Liver (tissue), 9 donors: ENCODE results near the gene DHX16. TPM values are rescaled to one million over a fixed set of nuclear protein-coding genes. Genes with fewer than 3 reads are reported as not detected.

ENCODE experiments used
- DNase-seq: peaks from one replicate; pipeline ENCODE4 v3.0.0-alpha.2; 2017; ENCODE audit warnings: low spot score
- H3K27ac ChIP-seq, 2 donors: one replicate each; pipeline ENCODE4 v1.7.0; 2013; ENCODE audit warnings: inconsistent platforms in 2 of 2, low read length in 2 of 2, control low read depth in 1 of 2, low read depth in 1 of 2, mild to moderate bottlenecking in 1 of 2
- H3K27me3 ChIP-seq, 4 donors: one replicate each; pipeline versions ENCODE4 v1.6.1 to v1.7.0; 2013; ENCODE audit warnings: low read length in 3 of 4, inconsistent platforms in 1 of 4, mild to moderate bottlenecking in 1 of 4, moderate library complexity in 1 of 4; ENCODE audit not compliant: control insufficient read depth in 4 of 4, insufficient read depth in 4 of 4
- H3K36me3 ChIP-seq, 4 donors: one replicate each; pipeline versions ENCODE4 v1.6.1 to v1.7.0; 2013; ENCODE audit warnings: low read length in 3 of 4, mild to moderate bottlenecking in 3 of 4, low read depth in 1 of 4, moderate library complexity in 1 of 4; ENCODE audit not compliant: control insufficient read depth in 4 of 4, insufficient read depth in 3 of 4
- H3K4me1 ChIP-seq, 4 donors: one replicate each; pipeline versions ENCODE4 v1.6.1 to v1.7.0; 2013; ENCODE audit warnings: low read length in 3 of 4, mild to moderate bottlenecking in 3 of 4, moderate library complexity in 1 of 4; ENCODE audit not compliant: control insufficient read depth in 4 of 4, insufficient read depth in 4 of 4
- H3K4me3 ChIP-seq, 3 donors: one replicate each; pipeline versions ENCODE4 v1.6.1 to v1.7.0; 2013; ENCODE audit warnings: low read length in 3 of 3, control low read depth in 1 of 3, low read depth in 1 of 3, mild to moderate bottlenecking in 1 of 3
- H3K9ac ChIP-seq, 2 donors: one replicate each; pipeline ENCODE4 v1.7.0; 2013; ENCODE audit warnings: low read length in 2 of 2, mild to moderate bottlenecking in 2 of 2, moderate library complexity in 2 of 2, control low read depth in 1 of 2, low read depth in 1 of 2
- H3K9me3 ChIP-seq, 4 donors: one replicate each; pipeline versions ENCODE4 v1.6.1 to v1.7.0; 2013; ENCODE audit warnings: low read length in 3 of 4; ENCODE audit not compliant: control insufficient read depth in 4 of 4
- EGR1 ChIP-seq, 2 donors: IDR thresholded peaks; 2 replicates each; pipeline ENCODE4 v1.6.1; 2016 to 2018; ENCODE audit warnings: antibody characterized with exemption in 2 of 2, low read depth in 2 of 2
- FOXA1 ChIP-seq: IDR thresholded peaks from 2 replicates; pipeline ENCODE4 v1.6.1; 2016; ENCODE audit warnings: antibody characterized with exemption
- FOXA2 ChIP-seq: IDR thresholded peaks from 2 replicates; pipeline ENCODE4 v1.6.1; 2016; ENCODE audit warnings: antibody characterized with exemption
- GABPA ChIP-seq, 2 donors: IDR thresholded peaks in 1 of 2; conservative IDR thresholded peaks in 1 of 2; 2 replicates each; pipeline ENCODE4 v1.6.1; 2016; ENCODE audit warnings: antibody characterized with exemption in 2 of 2, mild to moderate bottlenecking in 1 of 2, moderate library complexity in 1 of 2
- HNF4A ChIP-seq, 2 donors: conservative IDR thresholded peaks; 2 replicates each; pipeline ENCODE4 v1.6.1; 2016; ENCODE audit warnings: antibody characterized with exemption in 2 of 2, mild to moderate bottlenecking in 2 of 2
- HNF4G ChIP-seq: IDR thresholded peaks from 2 replicates; pipeline ENCODE4 v1.6.1; 2016; ENCODE audit warnings: antibody characterized with exemption
- JUND ChIP-seq, 2 donors: IDR thresholded peaks; 2 replicates each; pipeline ENCODE4 v1.6.1; 2016; ENCODE audit warnings: antibody characterized with exemption in 2 of 2
- MAX ChIP-seq: IDR thresholded peaks from 2 replicates; pipeline ENCODE4 v1.6.1; 2016; ENCODE audit warnings: antibody characterized with exemption
- NR2F2 ChIP-seq: IDR thresholded peaks from 2 replicates; pipeline ENCODE4 v1.6.1; 2016; ENCODE audit warnings: antibody characterized with exemption
- RAD21 ChIP-seq, 2 donors: IDR thresholded peaks; 2 replicates each; pipeline ENCODE4 v1.6.1; 2016; ENCODE audit warnings: antibody characterized with exemption in 2 of 2, mild to moderate bottlenecking in 2 of 2
- REST ChIP-seq: IDR thresholded peaks from 2 replicates; pipeline ENCODE4 v1.6.1; 2016; ENCODE audit warnings: antibody characterized with exemption, mild to moderate bottlenecking
- RXRA ChIP-seq, 2 donors: IDR thresholded peaks; 2 replicates each; pipeline ENCODE4 v1.6.1; 2017 to 2018; ENCODE audit warnings: antibody characterized with exemption in 2 of 2, mild to moderate bottlenecking in 1 of 2
- SP1 ChIP-seq: IDR thresholded peaks from 2 replicates; pipeline ENCODE4 v1.6.1; 2018; ENCODE audit warnings: antibody characterized with exemption, mild to moderate bottlenecking
- TAF1 ChIP-seq: conservative IDR thresholded peaks from 2 replicates; pipeline ENCODE4 v1.6.1; 2016; ENCODE audit warnings: antibody characterized with exemption, mild to moderate bottlenecking
- YY1 ChIP-seq: IDR thresholded peaks from 2 replicates; pipeline ENCODE4 v1.6.1; 2016; ENCODE audit warnings: antibody characterized with exemption, mild to moderate bottlenecking
- WGBS: extraction: QIAGEN DNeasy Blood & Tissue Kit; methylation state at CpG from one replicate; pipeline ENCODE4 v1.1.7; 2013; 5-methylcytosine and 5-hydroxymethylcytosine counted together
- polyA plus RNA-seq, 2 donors: library from polyadenylated mRNA; stranded (reverse) in 1 of 2; unstranded in 1 of 2; fragments of 200-250 nt in 1 of 2; fragments of >200 nt in 1 of 2; fragmentation: Nextera tagmentation in 1 of 2; extraction: Ambion mirVana in 1 of 2; gene quantifications; one replicate each; pipeline versions ENCODE4 v1.2.1 to v1.2.3, GENCODE V29; 2013 to 2015
- total RNA-seq, 2 donors: library from RNA; depleted of rRNA; stranded (reverse); fragments of >200 nt; gene quantifications; one replicate each; pipeline ENCODE4 v1.2.3, GENCODE V29; 2014
- TF ChIP-seq, protein P1 (sequence below): fragments of 150-350 bp; IDR thresholded peaks from 2 replicates; pipeline ENCODE4 v1.5.1; 2017; ENCODE audit warnings: improper control_type of control experiment, low read depth, low read length; ENCODE audit not compliant: missing input control
- TF ChIP-seq, protein P2 (sequence below): IDR thresholded peaks from 2 replicates; pipeline ENCODE4 v1.6.1; 2016; ENCODE audit warnings: antibody characterized with exemption
- TF ChIP-seq, protein P3 (sequence below): IDR thresholded peaks from 2 replicates; pipeline ENCODE4 v1.6.1; 2016; ENCODE audit warnings: antibody characterized with exemption
- donor health status: healthy.
- donor health status: healthy.
- donor health status: healthy.
- donor health status: healthy.
- donor health status: healthy.

Gene DHX16
- total and polyA plus RNA-seq, 4 donors, result 10.1 to 23.9 (median 17.4) TPM

- Histone ChIP-seq H3K36me3 (peaks cover 10 to 25% (median 23%) of the 10 kb centered on the region in 4 donors), H3K4me1 (peaks cover 2 to 23% (median 7%) of the 10 kb centered on the region in 4 donors), H3K27ac (no peak overlapping the region), H3K9ac (no peak overlapping the region), H3K27me3 (no peaks in the 10 kb centered on the region), H3K9me3 (no peaks in the 10 kb centered on the region), H3K4me3 (no peak overlapping the region)
- no peak for TF ChIP-seq SP1
- TF ChIP-seq, protein P1, sequence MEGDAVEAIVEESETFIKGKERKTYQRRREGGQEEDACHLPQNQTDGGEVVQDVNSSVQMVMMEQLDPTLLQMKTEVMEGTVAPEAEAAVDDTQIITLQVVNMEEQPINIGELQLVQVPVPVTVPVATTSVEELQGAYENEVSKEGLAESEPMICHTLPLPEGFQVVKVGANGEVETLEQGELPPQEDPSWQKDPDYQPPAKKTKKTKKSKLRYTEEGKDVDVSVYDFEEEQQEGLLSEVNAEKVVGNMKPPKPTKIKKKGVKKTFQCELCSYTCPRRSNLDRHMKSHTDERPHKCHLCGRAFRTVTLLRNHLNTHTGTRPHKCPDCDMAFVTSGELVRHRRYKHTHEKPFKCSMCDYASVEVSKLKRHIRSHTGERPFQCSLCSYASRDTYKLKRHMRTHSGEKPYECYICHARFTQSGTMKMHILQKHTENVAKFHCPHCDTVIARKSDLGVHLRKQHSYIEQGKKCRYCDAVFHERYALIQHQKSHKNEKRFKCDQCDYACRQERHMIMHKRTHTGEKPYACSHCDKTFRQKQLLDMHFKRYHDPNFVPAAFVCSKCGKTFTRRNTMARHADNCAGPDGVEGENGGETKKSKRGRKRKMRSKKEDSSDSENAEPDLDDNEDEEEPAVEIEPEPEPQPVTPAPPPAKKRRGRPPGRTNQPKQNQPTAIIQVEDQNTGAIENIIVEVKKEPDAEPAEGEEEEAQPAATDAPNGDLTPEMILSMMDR, result peak; percentile 24
- peak in 1 of 2 donors; percentile 40 for TF ChIP-seq RAD21 (IDR thresholded peaks at IDR 0.05)
- DNase-seq, result no peak
- WGBS, result 78% methylated on average over 1 of the region's 1 CpG
These were observed 60.6 kb downstream of the DHX16 start for GRCh38 chr6:30612213-30612612.

DNA sequence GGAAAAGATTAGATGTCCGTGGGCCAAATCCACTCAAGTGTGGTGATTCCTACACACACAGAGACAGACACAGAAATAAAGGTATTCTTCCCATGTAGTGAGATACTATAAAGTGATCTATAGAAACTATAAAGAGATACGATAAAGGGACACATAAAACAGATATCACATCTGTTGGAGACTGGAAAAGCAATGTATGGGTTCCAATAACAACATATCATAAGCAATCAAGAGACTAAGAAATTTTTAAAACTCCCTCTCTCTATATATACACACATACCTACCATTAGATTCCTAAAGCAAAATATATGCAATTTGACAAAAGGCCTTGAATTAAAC, 61.0 kb downstream of the DHX16 start:
- no peak overlapping the region for H3K27ac ChIP-seq
- no peak overlapping the region for H3K4me3 ChIP-seq
- peaks cover 2 to 23% (median 7%) of the 10 kb centered on the region in 4 donors for H3K4me1 ChIP-seq
- WGBS, result 77% methylated on average over 2 of the region's 2 CpGs
- TF ChIP-seq HNF4G (no peak), NR2F2 (no peak), YY1 (no peak), EGR1 (IDR thresholded peaks at IDR 0.05; ENCODE audit: low read depth in 2 of 2) (no peak), TAF1 (no peak), REST (no peak), FOXA2 (no peak), RAD21 (IDR thresholded peaks at IDR 0.05) (no peak), SP1 (no peak), HNF4A (conservative IDR thresholded peaks at IDR 0.05) (no peak), FOXA1 (no peak), GABPA (IDR thresholded peaks at IDR 0.05 in 1 of 2, conservative IDR thresholded peaks at IDR 0.05 in 1 of 2) (no peak), RXRA (IDR thresholded peaks at IDR 0.05) (no peak), MAX (no peak), JUND (IDR thresholded peaks at IDR 0.05) (no peak)
- TF ChIP-seq, protein P1, result no peak
- TF ChIP-seq, protein P2, sequence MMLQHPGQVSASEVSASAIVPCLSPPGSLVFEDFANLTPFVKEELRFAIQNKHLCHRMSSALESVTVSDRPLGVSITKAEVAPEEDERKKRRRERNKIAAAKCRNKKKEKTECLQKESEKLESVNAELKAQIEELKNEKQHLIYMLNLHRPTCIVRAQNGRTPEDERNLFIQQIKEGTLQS, result no peak
- TF ChIP-seq, protein P3, sequence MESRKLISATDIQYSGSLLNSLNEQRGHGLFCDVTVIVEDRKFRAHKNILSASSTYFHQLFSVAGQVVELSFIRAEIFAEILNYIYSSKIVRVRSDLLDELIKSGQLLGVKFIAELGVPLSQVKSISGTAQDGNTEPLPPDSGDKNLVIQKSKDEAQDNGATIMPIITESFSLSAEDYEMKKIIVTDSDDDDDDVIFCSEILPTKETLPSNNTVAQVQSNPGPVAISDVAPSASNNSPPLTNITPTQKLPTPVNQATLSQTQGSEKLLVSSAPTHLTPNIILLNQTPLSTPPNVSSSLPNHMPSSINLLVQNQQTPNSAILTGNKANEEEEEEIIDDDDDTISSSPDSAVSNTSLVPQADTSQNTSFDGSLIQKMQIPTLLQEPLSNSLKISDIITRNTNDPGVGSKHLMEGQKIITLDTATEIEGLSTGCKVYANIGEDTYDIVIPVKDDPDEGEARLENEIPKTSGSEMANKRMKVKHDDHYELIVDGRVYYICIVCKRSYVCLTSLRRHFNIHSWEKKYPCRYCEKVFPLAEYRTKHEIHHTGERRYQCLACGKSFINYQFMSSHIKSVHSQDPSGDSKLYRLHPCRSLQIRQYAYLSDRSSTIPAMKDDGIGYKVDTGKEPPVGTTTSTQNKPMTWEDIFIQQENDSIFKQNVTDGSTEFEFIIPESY, result no peak
- no peaks in the 10 kb centered on the region for H3K27me3 ChIP-seq
- no peak overlapping the region for H3K9ac ChIP-seq
- peaks cover 10 to 29% (median 26%) of the 10 kb centered on the region in 4 donors for H3K36me3 ChIP-seq
- no peaks in the 10 kb centered on the region for H3K9me3 ChIP-seq
- DNase-seq, result no peak
